GM18951 (cell line): ENCODE data around the gene ELOVL2.

ENCODE experiments used
- POLR2A ChIP-seq: IDR thresholded peaks from 4 replicates; pipeline ENCODE4 v1.6.1; 2011; ENCODE audit warnings: mild to moderate bottlenecking; ENCODE audit not compliant: insufficient read length, insufficient read depth; ENCODE audit errors: extremely low read depth
- in situ Hi-C: fragments of 300-500 bp; cut with MboI; formaldehyde crosslinking; loops from one replicate; pipeline ENCODE4 v1.12.0; 2022; ENCODE audit warnings: low sequenced_read_pairs, mixed read lengths, inconsistent platforms; ENCODE audit not compliant: unreplicated experiment

The ELOVL2 gene

DNA sequence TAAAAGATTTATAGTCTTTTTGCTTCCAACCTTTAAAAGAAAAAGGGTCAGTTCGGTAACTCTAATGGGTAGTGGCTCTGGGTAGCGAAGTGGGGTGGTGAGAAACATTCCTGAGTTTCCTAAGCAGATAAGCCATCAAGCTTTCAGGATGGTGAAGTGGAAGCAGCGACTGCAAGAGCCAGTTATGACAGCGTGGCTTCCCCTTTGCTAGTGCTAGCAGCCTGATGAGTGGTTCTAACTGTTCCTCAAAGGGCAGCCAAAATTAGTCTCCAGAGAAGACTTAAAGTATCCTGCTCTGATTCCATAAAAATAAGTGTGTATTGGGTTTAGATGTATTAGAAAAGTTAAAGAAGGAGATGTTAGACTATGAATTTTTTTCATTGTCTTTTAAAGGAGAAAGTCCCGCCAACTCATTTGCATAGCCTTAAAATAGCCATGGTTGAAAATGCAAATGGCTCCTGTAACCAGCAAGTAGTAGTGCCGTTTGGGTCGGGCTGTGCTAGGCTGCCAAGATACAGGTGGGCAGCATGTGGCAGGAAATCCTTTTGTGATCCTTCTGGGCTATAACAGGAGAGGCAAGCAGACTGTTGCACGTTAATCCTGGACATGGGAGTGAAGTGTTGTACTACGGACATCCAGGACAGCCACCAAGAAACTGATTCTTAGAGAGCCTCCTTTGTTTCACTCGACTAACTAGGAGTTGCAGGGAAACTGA lies 18.0 kb downstream of the ELOVL2 start:
- in situ Hi-C loops, result no loop called here
- TF ChIP-seq POLR2A, result no peak

DNA sequence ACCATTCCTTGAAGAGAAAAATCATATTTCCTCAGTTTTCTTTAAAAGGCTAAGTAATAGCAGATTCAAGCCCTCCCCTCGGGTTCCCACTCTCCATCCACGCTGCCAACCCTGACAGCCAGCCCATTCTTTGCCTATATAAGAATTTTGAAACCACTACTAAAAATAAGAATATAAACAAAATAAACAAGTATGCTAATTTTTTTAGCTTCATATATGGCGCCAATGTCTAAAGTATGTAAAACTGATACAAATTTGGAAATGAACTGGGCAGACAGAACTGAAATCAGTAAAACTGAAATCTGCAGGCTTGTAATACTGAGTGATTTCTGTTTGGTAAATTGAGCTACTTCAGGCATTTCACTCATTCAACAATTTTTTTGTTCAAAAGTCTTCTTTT lies 19.0 kb downstream of the ELOVL2 start:
- in situ Hi-C loops, result no loop called here
- TF ChIP-seq POLR2A, result no peak

DNA sequence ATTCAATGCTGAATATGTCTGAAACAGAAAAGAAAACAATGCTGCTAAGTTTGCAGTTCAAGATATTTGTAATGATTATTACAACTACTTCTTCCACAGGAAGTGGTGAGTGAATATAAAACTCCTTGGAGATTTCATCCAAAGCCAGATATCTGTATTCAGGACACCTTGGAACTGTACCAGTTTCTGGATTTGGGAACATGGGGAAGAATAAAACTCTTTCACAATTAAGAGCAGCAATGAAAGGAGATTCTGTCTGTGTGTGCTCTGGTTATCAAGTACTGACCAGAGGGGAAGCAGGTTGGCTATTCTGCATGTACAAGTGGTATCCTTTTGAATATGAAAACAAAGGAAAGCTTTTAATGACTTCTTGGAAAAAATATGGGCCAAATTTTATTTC lies 21.1 kb downstream of the ELOVL2 start:
- in situ Hi-C loops, result no loop called here
- no peak for TF ChIP-seq POLR2A

DNA sequence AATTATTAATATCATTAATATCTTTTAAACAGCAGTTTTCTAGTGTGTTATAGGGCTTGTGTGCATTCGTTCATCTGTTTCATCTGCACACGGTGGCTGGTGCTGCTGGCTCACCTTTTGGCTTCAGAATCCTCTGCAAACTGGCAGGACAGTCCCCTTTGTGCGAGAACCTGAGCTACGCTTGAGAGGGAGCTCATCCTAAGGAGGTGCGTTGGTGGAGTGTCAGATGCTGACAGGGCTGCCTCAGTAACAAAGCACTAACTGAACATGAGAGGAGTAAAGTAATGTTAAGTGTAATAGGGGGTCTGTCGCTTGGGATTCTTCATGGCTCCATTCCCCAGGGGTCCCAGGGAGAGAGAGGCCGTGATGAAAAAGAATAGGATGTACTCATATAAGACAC lies 22.4 kb downstream of the ELOVL2 start:
- in situ Hi-C loops, result no loop called here
- TF ChIP-seq POLR2A, result no peak

DNA sequence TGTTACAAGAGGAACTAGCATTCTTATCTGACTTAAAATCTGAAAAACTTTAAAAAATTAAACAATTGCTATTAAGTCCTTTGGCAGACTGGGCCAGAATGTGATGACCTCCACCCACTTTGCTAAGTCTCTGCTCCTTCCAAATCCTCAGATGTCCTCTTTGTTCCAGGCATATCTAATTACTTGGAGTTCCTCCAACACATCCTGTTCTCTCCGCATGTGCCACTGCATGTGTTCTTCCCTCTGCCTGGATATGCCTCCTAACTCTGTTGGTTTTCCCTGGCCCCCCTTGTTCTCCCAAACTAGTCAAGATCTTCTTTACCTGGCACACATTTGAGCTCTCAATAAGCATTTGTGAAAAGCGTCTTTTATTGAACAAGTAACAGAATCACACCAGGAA lies 23.1 kb downstream of the ELOVL2 start:
- in situ Hi-C loops, result no loop called here

DNA sequence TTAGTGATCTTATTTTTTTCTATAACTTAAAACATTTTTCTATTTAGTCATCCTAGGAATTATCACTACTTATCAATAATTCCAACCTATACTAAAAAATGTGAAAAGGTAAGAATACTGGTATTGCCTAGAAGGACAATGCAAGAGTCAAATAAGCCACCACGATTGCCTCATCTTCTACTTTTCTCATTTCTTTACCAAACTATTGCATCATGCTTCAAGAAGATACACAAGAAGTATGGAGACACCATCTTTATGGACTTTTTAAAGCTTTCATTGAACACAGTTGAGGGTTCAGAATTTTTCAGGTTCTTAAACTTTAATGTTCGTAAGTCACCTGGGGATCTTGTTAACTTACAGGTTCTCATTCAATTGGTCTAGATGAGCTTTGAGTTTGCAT lies 25.9 kb downstream of the ELOVL2 start:
- in situ Hi-C loops, result no loop called here
- no peak for TF ChIP-seq POLR2A

More for the DNA sequence above, 23.1 kb downstream of the ELOVL2 start:
- TF ChIP-seq POLR2A, result no peak

DNA sequence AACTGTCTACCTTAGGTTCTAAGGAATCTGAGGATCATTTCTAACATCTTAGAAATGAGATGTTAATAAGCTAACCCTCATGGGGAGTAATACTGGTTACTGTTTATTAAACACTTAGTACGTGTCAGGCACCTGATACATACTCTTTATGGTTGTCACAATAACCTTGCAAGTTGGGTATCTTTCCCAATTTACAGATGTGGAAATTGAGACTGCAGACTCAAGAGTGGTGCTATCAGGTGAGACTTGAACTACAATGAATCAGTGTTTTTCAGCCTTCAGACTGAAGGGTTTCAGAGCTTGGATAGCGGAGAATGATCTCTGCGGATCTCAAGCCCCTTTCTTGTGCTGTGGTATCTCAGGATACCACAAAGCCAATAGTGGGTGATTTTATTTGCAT lies 27.0 kb downstream of the ELOVL2 start:
- no peak for TF ChIP-seq POLR2A
- in situ Hi-C loops, result no loop called here

DNA sequence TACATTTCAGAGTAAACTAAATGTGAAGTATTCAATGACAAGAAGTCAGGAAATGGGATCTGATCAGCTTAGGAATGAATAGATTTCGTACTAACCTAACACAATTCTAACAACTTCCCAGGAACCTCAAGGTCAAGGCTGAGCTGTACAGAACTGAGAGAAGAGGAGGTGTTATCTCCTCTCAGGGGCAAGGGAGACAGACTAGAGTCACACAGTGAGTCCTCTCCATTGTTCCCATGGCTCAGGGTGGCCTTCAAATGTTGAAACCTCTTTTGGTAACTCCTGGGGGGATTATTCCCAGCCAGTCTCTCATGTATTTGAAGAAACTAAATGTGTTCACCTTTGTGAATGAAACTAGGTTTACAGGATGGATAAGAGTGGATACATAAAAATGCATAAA lies 27.7 kb downstream of the ELOVL2 start:
- in situ Hi-C loops, result no loop called here
- no peak for TF ChIP-seq POLR2A

DNA sequence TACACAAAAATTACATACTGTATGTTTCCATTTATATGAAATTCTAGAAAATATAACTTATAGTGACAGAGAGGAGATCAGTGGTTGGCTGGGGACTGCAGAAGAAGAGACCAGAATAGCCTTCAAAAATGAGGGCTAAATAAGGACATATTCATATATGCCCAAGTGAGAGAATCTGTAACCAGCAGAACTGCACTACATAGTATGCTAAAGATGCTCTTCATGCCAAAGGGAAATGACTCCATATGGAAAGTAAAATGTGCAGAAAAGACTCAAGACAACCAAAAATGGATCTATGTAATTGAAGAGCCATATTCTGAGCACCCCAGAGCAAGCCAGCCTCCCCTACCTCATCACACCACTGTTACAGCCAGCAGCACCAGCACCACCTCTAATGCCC lies 29.0 kb downstream of the ELOVL2 start:
- TF ChIP-seq POLR2A, result no peak
- in situ Hi-C loops, result no loop called here

DNA sequence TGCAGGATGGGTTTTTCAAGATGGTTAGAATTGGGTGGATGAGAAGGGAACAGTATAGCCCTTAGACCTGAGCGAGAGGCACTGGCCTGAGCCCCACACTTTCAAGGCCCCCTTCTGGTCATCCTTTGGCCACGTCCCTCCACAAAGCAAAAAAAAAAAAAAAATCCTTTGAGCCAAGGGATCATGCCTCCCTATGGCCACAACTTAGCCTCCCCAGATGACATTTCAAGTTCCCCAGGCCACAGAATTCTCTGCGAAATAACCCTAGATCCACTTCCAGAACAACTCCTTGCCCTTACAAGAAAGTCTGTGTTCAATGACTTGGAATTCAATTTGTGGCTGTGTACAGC lies 30.4 kb downstream of the ELOVL2 start:
- TF ChIP-seq POLR2A, result no peak
- in situ Hi-C loops, result no loop called here

DNA sequence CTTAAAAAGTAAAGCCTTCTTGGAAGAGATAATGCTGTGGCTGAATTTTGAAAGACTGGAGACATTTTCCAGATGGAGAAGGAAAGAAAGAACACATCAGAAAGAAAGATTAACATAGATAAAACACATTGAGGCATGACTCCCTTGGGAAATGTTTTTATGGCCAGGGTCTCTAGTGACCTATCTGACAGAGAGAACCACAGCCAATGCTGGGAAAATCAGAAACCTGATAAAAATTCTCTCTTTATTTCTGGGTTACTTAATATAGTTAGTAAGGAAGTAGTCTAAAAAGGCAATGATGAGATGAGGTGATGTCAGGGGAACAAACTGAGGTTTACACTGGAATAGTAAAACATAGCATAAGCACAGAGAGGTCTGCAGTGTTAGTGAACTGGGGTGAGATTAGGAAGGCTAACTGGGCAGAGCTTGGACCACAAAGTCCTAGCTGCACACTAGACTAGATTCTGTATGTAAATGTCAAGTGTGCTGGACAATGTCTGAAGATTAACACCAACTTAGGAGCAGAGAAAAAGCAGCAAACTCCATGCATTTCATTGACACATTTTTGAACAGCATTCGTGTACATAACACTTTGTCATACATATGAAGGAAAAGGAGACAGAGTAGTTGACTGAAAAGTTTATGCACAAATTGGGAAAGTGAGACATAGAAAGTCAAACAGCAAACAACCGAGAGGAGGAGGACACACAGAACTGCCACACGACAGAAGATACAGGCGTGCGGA lies 31.0 kb downstream of the ELOVL2 start:
- in situ Hi-C loops, result no loop called here
- TF ChIP-seq POLR2A, result no peak

DNA sequence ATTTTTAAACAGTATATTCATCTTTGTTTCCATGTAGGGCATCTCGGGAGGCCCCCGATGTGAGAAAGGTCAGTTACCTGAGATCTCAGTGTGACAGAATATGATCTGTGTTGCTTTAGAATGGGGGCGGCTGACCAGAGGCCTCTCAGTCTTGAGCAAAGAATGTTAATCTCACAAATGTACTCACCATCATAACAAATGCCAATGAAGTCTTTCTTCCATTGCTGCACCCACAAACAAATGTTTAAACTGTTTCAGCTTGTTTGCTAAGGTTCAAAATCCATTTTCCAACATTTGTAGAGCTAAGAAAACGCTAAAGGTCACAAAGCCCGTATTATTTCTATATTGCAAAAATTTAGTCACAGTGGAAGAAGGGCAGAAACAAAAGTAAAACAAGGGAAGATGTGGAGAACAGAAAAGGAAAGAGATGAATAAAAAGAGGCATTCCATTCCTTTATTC lies 31.8 kb downstream of the ELOVL2 start:
- in situ Hi-C loops, result no loop called here
- no peak for TF ChIP-seq POLR2A

DNA sequence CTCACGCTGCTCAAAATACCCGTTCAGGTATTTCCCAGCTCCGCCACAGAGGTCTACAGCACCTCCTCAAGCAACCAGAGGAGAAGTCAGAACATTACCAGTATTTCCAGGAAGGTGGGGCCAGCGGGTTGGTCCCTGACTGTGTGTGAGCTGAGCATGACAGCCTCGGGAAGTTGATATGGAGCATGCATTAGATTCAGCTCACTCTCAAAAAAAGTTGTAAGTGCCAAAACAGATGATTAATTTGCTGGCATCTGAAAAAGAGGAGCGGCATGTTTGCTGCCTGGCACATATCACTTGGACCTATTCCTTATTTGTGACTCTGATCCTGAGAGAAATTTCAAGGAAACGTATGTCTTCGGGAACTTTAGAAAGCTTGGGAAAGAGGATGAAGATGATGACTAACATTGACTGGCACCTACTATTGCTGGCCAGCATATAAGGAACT lies 32.3 kb downstream of the ELOVL2 start:
- in situ Hi-C loops, result no loop called here
- no peak for TF ChIP-seq POLR2A

DNA sequence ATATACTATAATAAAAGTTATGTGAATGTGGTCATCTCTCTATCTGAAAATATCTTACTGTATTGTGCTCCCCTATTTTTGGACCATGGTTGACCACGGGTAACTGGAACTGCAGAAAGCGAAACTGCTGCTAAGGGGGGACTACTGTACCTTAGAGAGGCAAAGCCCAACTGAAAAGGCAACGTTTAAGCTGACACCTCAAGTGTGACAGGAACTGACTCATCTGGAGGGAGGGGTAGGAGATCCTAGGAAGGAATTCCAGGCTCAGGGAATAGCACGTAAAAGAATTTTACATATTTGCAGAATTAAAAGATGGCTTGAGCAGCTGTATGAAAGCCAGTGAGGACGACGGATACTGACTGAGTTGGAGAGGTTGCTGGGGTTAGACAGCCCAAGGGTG lies 34.8 kb downstream of the ELOVL2 start:
- no peak for TF ChIP-seq POLR2A
- in situ Hi-C loops, result no loop called here

DNA sequence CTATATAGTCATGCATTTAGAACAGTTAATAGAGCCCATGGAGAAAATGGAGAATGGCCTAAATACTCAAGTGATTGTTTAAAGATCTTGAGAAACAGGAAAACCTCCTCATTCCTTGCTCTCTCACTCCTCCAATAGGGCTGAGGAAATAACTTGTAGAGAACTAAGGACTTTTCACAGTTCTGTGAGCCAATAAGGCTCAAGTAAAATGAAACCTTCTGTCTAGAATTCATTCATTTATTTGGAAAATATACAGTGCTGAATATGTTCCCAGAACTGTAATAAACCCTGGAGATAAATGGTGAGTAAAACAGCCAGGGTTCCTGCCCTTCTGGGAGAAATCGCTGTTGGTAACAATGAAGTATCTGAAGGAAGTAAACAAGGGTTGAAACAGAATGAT lies 35.3 kb downstream of the ELOVL2 start:
- in situ Hi-C loops, result no loop called here
- TF ChIP-seq POLR2A, result no peak
